Measurements from ENCODE around the gene TCL1A.

TCL1A gene

DNA sequence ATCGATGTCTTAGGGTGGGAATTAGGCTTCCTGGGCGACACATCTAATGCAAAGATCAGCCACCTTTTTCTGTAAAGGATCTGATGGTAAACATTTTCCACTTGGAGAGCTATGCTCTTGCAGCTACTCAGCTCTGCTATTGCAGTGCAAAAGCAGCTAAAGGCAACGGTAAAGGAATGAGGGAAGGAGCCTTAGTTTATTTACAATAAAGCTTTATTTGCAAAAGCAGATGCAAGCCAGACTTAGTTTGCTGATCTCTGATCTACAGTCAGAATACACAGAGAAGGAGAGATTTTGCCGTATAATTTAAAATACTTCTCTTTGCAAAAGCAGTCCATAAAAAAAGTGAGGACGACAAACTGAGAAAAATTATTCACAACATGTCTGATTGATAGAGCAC is 24.5 kb downstream of the TCL1A start:
- no peak for TF ChIP-seq SIN3A (IDR thresholded peaks at IDR 0.05; ENCODE audit: borderline replicate concordance, insufficient read depth, low read length)
- no peak for TF ChIP-seq FOXP2 (optimal IDR thresholded peaks at IDR 0.05; ENCODE audit: borderline replicate concordance, extremely low read depth, extremely low read length, insufficient read depth)
- TF ChIP-seq POLR2AphosphoS5 (IDR thresholded peaks at IDR 0.05; ENCODE audit: low read depth, low read length), result no peak
- TF ChIP-seq, protein P1, sequence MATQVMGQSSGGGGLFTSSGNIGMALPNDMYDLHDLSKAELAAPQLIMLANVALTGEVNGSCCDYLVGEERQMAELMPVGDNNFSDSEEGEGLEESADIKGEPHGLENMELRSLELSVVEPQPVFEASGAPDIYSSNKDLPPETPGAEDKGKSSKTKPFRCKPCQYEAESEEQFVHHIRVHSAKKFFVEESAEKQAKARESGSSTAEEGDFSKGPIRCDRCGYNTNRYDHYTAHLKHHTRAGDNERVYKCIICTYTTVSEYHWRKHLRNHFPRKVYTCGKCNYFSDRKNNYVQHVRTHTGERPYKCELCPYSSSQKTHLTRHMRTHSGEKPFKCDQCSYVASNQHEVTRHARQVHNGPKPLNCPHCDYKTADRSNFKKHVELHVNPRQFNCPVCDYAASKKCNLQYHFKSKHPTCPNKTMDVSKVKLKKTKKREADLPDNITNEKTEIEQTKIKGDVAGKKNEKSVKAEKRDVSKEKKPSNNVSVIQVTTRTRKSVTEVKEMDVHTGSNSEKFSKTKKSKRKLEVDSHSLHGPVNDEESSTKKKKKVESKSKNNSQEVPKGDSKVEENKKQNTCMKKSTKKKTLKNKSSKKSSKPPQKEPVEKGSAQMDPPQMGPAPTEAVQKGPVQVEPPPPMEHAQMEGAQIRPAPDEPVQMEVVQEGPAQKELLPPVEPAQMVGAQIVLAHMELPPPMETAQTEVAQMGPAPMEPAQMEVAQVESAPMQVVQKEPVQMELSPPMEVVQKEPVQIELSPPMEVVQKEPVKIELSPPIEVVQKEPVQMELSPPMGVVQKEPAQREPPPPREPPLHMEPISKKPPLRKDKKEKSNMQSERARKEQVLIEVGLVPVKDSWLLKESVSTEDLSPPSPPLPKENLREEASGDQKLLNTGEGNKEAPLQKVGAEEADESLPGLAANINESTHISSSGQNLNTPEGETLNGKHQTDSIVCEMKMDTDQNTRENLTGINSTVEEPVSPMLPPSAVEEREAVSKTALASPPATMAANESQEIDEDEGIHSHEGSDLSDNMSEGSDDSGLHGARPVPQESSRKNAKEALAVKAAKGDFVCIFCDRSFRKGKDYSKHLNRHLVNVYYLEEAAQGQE (IDR thresholded peaks at IDR 0.05; ENCODE audit: insufficient read depth in 1 of 2, low read depth in 2 of 2, low read length in 2 of 2), result no peak
- no peak for TF ChIP-seq TAF1 (IDR thresholded peaks at IDR 0.05; ENCODE audit: borderline replicate concordance, insufficient read depth, low read length)

- TF ChIP-seq POLR2AphosphoS5 (IDR thresholded peaks at IDR 0.05; ENCODE audit: low read depth, low read length) (no peak), FOXP2 (optimal IDR thresholded peaks at IDR 0.05; ENCODE audit: borderline replicate concordance, extremely low read depth, extremely low read length, insufficient read depth) (no peak), SIN3A (IDR thresholded peaks at IDR 0.05; ENCODE audit: borderline replicate concordance, insufficient read depth, low read length) (no peak), TAF1 (IDR thresholded peaks at IDR 0.05; ENCODE audit: borderline replicate concordance, insufficient read depth, low read length) (no peak)
- TF ChIP-seq, protein P1 (IDR thresholded peaks at IDR 0.05; ENCODE audit: insufficient read depth in 1 of 2, low read depth in 2 of 2, low read length in 2 of 2), result no peak
Observed at GRCh38 chr14:95686935-95687334, 27.0 kb downstream of the TCL1A start.

- TF ChIP-seq FOXP2 (optimal IDR thresholded peaks at IDR 0.05; ENCODE audit: borderline replicate concordance, extremely low read depth, extremely low read length, insufficient read depth), result no peak
- no peak for TF ChIP-seq TAF1 (IDR thresholded peaks at IDR 0.05; ENCODE audit: borderline replicate concordance, insufficient read depth, low read length)
- TF ChIP-seq POLR2AphosphoS5 (IDR thresholded peaks at IDR 0.05; ENCODE audit: low read depth, low read length), result no peak
- TF ChIP-seq, protein P1 (IDR thresholded peaks at IDR 0.05; ENCODE audit: insufficient read depth in 1 of 2, low read depth in 2 of 2, low read length in 2 of 2), result no peak
- TF ChIP-seq SIN3A (IDR thresholded peaks at IDR 0.05; ENCODE audit: borderline replicate concordance, insufficient read depth, low read length), result no peak
Observed at GRCh38 chr14:95685978-95686922, 27.7 kb downstream of the TCL1A start, which contains the start of gene TCL1B. TSS of gene TCL1B (plus strand) at chr14:95686426. CDS start at chr14:95686468, 42 bp downstream.

- TF ChIP-seq, protein P1 (IDR thresholded peaks at IDR 0.05; ENCODE audit: insufficient read depth in 1 of 2, low read depth in 2 of 2, low read length in 2 of 2), result no peak
- TF ChIP-seq SIN3A (IDR thresholded peaks at IDR 0.05; ENCODE audit: borderline replicate concordance, insufficient read depth, low read length) (no peak), FOXP2 (optimal IDR thresholded peaks at IDR 0.05; ENCODE audit: borderline replicate concordance, extremely low read depth, extremely low read length, insufficient read depth) (no peak), POLR2AphosphoS5 (IDR thresholded peaks at IDR 0.05; ENCODE audit: low read depth, low read length) (no peak), TAF1 (IDR thresholded peaks at IDR 0.05; ENCODE audit: borderline replicate concordance, insufficient read depth, low read length) (no peak)
Observed at GRCh38 chr14:95683793-95684192, 30.1 kb downstream of the TCL1A start.

Measured in PFSK-1 (cell line).